ENCODE measurements around the gene SLC25A48.
"Not testable (repeated sequence)": the region's sequence is repeated elsewhere in the genome, so short reads cannot be mapped to it uniquely, and the experiment has no call there.

The SLC25A48 gene

DNA sequence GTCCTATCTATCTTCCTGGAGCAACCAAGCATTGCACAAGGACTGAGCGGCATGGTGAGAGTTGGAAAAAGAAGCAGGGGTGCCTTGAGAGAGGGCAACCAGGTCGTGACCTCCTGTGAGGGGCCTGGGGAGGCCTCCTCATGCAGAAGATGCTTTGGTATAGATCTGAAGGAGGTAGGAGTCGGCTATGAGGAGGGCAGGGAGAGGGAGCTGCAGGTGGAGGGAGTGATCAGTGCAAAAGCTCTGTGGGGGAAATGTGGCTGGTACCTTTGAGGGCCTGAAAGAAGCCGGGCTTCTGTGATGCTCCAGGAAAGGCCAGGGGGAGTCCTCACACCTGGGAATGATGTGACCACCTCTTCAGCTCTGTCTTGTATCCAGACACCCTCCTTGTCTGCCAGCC lies 3.6 kb upstream of the SLC25A48 start:
- no peak for DNase-seq

DNA sequence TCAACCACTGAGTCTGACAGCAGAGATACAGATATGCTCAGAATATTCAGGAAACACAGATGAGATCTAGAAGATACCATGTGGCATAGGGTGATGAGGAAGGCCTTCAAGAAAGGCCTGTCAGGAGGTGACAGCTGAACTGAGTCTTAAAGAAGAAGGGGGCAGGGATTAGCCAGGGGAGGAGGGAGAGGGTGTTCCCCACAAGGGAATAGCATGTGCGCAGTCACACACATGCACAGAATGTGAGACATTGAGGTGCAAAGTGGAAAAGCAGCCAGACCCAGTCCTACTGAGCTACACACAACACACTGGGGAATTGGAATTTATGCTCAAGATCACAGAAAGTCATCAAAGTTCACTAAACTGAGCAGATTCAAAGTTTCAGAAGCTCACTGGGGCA lies 3.0 kb upstream of the SLC25A48 start:
- DNase-seq, result no peak

DNA sequence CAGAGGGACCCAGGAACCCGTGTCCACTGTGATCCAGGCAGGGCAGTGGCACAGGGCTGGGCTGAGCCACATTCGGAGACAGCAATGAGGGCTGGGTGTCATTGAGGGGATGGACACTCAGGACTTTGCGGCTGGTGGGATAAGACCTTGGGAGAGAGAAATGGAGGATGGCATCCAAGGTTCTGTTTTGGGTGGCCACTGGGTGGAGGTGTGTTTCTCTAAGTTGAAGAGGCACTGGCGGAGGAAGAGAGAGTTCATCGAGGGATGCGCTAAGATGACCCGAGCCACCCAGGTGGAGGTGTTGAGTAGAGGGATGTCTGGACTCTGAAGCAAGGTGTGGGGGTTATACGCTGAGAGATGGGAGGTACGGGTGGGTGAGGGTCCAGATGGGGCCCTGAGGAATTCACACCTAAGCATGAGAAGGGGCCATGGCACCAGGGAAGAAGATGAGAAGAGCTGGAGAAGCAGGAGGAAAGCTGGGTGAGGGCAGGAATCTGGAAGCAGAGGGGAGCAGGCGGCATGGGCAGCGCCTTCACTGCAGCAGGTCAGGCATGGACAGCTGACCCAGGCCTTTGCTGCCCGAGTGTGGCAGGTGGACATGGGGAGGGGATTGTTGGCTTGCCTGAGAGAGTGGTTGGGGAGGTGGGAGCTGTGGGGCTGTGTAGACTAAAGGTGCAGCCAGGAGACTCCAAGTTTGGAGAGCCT lies 2.5 kb upstream of the SLC25A48 start:
- DNase-seq, result no peak

DNA sequence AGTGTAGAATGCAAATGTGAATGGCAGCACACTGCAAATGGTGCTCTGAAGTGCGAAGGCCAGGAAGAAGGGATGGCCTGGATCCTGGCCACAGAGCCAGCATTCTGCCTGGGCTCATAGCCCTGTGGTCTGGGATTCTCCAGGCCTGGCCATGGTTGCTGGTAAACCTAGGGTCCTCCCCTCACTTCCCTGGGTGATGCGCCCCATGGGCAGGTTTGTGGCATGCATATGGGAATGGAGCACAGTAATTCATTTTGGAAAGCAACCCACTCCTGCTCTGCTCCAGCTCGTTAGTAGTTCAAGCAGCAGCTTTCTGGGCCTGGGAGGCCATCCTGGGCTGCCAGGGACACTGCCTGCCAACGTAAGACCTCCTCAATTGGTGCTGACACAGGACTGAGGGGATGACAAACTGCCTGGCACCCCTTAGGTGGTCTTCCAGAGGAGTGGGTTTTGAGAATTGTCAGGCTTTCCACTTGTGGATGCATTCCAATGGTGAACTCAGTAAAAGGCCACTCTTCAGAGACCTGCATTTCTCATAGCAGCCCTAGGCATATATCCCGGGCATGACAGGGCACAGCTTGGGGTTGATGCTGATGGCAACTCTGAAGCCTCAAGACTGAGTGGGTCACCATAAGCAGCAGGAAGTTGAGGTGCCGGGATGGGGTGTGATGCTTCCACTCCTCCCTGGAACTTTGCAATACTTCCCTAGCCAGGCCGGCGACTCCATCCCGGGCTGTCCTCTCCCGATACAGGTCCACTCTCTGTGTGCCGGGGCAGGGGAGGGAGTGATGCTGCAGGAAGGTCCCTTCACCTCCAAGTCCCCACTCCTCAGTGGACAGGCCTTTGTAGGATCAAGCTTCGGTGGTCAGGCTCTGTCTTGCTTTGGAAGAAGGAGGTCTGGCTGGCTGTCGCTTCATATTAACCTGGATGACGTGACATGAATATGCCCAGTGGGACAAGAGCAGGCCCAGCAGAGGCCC lies 1.2 kb upstream of the SLC25A48 start:
- no peak for DNase-seq

DNA sequence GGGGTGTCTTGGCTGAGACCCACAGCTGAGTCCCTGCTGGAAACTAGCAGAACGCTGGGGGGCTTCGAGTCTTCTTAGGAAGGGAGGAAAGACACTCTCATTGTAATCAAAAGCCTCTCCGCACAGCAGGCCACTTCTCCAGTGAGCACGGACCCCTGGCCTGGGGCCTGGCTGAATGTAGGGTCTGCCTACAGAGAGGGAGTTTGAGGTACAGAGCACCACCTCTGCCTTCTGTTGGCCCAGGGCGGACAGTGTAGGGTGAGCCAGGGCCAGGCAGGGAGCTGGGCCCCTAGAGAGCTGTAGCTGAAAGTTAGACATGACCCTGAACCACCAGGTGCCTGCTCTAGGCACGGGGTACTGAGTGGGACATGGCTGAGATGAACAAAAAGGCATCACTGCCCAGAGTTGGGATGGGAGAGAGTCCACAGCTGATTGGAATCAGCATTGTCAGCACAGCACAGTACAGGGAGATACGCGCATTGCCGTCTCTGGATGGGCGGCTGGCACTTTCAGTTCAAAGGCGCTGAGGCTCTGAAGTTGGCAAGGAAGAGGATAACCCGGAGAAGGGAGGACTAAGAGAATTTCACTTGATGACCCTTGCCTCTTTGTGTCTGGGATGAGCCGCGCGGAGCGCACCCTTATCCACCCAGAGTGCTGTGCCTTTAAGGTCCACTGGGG lies 363 bp upstream of the SLC25A48 start:
- DNase-seq, result no peak

DNA sequence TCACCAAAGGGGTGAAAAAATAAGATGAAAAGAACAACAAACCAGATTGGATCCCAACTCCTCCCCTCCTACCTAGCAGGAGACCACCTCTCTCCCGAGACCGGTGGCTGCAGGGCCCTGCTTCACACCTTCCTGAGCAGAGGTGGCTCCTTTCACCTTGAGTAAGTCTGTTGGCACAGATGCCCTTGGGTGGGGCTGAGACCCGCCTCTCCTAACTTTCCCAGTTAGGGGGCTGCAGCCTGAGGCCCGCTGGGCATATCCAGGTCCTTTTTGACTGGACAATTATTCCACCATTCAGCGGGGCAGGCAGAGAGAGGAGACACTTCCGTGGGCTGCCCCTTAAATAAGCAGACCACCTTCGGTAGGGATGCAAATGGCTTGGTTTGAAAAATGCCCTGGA lies 1.3 kb downstream of the SLC25A48 start:
- no peak for DNase-seq

DNA sequence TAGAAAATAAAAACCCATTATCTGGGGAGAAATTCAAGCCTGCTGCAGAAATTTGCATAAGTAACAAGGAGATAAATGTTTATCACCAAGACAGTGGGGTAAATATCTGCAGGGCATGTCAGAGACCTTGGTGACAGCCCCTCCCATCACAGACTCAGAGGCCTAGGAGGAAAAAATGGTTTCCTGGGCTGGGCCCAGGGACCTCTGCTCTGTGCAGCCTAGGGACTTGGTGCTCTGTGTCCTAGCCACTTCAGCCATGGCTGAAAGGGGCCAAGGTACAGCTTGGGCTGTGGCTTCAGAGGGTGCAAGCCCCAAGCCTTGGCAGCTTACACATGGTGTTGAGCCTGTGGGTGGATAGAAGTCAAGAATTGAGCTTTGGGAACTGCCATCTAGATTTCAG lies 3.9 kb downstream of the SLC25A48 start:
- DNase-seq, result not testable (repeated sequence)

DNA sequence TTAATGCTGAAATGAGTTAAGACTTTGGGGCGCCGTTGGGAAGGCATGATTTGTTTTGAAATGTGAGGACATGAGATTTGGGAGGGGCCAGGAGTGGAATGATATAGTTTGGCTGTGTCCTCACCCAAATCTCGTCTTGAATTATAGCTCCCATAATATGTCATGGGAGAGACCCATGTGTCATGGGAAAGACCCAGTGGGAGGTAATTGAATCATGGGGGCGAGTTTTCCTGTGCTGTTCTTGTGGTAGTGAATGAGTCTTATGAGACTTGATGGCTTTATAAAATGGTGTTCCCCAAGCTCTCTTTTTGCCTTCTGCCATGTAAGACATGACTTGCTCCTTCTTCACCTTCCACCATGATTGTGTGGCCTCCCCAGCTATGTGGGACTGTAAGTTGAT lies 5.1 kb downstream of the SLC25A48 start:
- DNase-seq, result no peak

DNA sequence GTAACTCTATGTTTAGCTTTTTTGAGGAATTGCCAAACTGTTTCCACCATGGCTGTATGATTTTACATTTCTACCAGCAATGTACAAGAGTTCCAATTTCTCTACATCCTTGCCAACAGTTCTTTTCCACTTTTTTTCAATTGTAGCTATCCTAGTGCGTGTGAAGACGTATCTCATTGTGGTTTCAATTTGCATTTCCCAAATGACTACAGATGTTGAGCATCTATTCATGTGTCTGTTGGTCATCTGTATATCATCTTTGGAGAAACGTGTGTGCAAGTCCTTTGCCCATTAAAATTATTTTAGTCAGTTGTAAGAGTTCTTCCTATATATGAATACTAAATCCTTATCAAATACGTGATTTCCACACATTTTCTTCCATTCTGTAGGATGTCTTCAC lies 6.5 kb downstream of the SLC25A48 start:
- no peak for DNase-seq

DNA sequence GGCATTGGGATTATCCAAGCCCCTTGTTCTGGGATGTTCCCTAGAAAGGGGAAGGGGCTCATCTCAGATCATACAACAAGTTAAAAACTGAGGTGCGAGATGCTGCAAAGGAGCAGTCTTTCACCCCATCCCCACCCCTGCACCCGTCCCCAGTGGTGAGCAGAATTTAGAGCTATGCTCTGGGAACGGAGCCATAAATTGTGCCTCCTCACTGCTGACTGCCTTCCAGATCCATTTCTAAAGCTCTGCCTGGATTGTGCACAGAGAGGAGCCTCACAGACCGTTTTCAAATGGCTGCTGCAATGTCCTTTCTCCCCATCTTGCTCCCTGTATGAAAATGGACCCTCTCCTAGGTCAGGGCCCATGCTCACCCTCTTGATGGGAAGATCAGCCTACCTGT lies 8.3 kb downstream of the SLC25A48 start:
- no peak for DNase-seq

DNA sequence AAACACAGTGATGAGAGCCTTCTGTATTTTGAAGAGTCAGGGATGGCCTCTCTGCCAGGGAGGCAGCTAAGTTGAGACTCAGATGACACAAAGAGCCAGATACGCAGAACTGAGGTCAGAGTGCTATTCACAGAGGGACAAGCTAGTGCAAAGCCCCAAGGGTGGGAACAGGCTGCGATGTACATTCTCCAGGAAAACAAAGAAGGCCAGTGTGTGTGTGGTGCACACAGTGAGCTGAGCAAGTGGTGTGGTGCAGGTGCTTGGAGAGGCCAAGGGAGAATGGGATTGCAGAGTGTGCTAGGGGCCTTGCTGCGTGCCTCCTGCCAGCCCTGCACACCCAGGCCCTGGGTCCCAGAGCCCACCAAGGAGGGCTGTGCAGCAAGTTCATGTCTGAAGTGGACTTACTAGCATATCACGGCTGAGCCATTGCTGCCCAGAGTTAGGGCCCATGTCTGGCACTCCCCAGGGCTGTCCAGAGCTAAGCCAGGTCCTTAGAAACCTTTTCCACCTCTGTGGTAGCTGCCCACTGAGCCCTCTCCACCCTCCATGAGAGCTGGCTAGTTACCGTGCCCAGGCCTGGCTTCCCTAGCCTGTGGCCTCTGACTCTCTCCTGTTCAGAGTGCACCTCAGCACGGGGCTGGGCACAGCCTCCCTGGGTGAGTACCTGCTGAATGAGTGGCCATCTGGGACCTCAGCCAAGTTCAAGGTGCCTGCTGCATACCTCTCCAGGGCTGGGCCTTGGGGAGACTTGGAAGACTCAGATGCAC lies 9.3 kb downstream of the SLC25A48 start:
- DNase-seq, result no peak

DNA sequence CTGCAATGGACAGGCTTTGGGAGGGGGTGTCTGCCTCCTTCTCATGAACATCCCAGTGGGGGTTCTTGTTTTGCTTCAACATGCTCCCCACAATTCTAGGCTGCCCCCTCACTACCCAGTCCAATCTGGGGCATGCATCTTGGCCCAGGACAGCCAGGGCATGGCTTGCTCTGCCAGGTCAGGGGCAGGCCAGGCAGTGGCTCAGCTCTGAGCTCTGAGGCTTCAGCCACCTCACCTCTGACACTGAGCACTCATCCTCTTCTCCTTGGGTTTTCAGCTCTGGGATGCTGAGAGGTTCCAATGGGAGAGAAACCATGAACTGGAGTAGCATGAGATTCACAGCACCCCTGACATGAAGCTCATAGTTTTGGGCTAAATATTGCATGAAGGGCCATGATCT lies 11.8 kb downstream of the SLC25A48 start:
- DNase-seq, result no peak

DNA sequence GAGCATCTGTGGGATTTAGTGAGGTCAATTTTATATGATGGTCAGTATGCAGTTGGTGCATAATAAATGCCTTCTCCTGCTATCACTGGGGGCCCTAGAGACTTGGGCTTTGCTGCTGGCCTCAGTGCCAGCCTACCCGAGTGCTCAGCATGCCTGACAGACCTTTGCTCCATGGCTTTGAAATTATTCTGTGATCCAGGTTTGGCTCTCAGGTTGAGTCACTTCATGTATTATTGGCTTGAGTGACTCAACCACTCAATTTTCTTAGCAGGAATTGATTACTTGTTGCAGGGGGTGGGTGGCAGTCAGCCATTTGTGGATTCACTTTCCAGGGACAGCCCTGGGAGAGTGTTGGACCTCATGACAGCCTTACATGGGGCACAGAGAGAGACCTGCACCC lies 13.5 kb downstream of the SLC25A48 start:
- no peak for DNase-seq

DNA sequence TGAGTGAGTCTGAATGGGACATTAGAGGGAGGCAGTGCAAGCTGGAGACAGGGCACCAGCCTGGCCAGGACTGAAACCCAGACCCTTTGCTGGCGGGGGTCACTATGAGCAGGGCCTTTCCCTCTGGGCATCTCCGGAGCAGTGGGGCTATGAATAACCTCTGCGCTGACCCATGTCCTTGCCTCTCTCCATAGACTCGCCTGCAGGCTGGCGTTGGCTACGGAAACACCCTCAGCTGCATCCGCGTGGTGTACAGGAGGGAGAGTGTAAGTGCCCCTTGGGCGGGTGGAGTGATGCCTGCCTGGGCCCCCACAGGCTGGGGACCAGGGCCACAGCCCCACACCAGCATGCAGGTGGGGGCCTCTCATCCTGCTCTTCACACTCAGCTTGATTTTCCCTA lies 15.8 kb downstream of the SLC25A48 start:
- DNase-seq, result no peak

DNA sequence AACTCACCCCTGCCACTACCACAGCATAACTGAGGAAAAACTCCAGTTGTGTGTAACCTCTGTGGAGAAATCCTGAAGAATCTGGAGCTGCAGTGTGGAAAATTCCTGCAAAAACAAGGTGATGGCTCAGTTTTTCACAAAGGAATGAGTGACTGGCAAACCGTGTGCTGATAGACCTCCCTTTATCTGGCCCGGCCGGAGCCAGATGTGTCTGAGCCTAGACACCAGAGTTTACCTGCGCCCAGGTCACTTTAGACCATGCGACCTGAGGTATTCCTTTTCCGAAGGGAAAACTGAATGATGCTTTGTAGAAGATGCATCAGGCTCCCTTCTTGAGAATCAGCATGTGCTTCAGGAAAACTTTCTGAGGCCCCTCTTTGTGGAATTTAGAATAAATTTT lies 16.2 kb downstream of the SLC25A48 start:
- DNase-seq, result no peak

DNA sequence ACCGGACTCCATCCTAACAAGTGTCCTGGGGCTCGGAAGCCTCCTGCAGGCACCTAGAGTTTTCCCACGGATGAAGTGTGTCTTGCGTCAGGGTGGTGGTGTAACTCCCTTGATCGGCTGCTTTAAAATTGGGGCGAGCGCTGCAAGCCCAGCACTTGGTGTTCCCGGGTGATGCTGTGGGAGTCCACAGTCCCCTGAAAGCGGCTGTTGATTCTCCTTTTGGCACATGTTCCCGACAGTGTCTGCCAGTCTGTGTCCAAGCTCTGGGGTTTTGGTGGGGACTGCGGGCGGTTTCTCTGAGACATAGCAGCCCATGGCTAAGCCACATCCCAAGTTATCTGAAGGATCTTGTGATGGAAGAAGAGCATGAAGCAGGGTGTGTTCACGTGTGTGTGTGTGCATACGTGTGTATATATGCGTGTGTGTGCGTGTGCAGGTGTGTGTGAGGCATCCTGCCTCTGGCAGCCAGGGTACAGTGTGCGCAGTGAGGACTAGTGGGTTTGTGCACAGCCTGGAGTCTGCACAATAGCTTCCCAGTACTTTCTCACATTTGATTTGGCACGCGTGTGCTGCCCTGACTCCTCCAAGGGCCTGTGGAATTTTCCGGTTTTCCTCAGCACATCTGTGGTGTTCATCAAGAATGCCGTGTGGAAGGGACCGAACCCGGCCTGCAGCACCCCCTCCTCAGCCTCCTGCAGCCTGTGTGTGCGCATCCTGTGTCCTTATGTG lies 16.9 kb downstream of the SLC25A48 start:
- DNase-seq, result no peak

DNA sequence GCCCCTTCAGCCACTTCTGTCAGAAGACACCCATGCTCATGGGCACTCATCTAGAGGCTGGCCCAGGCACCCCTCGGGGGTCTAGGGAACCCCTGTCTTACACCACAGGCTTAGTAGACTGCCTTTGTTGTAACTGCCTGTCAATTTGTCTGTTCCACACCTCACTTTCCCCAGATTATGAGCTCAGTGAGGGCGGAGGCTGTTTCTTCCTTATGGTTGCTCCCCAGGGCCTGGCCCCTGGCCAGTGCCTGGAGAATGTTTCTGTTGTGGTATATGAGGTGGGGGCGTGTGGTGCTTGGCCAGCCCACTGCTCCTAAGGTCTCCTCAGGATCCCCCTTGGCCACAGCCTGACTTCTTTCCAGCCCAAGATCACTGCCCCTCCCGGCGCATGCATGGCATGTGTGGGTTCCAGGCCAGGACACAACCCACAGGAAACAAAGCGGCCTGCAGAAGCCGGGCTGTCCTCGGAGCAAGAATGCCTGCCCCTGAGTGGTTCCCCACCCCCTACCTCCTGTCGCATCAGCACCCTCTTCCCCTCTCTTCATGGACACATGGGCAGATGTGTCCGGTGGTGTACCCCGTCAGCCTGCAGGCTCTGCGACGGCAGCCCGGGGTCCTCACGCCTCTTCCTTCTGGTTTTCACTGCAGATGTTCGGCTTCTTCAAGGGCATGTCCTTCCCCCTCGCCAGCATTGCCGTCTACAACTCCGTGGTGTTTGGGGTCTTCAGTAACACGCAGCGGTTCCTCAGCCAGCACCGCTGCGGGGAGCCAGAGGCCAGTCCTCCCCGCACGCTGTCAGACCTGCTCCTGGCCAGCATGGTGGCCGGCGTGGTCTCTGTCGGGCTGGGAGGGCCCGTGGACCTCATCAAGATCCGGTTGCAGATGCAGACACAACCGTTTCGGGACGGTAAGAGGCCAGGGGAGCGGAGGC lies 17.7 kb downstream of the SLC25A48 start:
- DNase-seq, result no peak

DNA sequence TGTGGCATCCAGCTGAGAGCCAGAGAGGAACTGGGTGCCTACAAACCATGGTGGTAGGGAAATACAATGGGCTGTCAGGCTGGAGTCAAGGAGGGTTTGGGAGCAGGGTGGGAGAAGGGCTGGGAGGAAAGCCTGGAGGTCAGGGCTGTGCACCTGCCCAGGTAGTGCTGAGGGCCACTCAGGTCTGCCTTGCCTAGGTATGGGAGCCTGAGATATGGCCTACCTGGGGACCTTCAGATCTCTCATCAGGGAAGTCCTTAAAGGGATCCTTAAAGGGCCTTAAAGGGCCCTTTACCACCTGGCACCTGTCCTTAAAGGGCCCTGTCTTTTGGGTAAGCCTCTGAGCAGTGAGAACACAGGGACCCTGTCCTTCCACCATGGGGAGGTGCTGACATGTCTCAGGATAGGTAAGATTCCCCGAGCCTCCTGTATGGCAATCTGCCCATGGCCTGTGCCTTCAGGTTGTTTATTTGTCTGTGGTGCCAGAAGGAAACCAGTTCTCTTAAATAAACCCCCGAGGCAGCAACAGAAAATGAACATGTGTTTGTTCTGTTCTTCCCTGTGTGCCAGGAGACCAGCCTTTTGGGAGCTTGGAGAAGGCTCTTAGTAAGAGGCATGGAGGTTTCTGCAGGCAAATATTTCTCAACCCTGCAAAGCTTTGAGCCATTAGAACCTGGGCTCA lies 23.3 kb downstream of the SLC25A48 start:
- DNase-seq, result no peak

DNA sequence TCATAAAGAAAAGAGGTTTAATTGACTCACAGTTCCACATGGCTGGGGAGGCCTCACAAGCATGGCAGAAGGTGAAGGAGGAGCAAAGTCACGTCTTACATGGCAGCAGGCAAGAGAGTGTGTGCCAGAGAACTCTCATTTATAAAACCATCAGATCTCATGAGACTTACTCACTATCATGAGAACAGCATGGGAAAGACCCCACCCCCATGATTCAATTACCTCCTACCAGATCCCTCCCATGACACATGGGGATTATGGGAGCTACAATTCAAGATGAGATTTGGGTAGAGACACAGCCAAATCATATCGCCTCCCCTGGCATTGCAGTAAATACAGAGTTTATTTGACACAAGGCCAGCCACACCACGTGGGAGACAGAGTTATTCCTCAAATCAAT lies 24.7 kb downstream of the SLC25A48 start:
- not testable (repeated sequence) for DNase-seq

DNA sequence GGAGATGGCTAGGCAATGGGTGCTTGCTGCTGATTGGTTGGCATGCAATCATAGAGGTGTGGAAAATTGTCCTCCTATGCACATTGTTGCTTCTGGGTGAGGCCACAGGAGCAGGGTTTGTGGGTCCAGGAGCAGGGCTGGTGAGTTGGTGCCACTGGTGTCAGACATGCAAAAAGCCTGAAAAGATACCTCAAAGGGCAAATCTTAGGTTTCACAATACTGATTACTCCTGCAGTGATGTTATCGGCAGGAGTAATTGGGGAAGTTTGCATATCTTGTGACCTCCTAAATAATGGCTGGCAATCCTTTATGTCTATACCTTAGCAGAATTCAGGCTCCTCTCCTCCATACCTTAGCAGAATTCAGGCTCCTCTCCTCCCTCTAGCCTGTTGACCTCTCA lies 25.2 kb downstream of the SLC25A48 start:
- no peak for DNase-seq
